SKM-1 treated with dmso at 0.1 percent for 144 hours (cell line): Measurements from ENCODE around the gene RCOR1.

Experiments
- DNase-seq: peaks from one replicate; lab custom pipeline; 2025; ENCODE audit not compliant: unreplicated experiment; lab: John Stamatoyannopoulos, UW

Gene RCOR1

GRCh38 chr14:102771144-102771543 lies 178.7 kb downstream of the RCOR1 start:
- DNase-seq: no peak

- no peak for DNase-seq
Observed at GRCh38 chr14:102772781-102773570, 180.5 kb downstream of the RCOR1 start.

GRCh38 chr14:102774391-102775153 lies 182.1 kb downstream of the RCOR1 start:
- DNase-seq: peak; percentile 50

GRCh38 chr14:102775855-102776760 lies 183.7 kb downstream of the RCOR1 start:
- no peak for DNase-seq

- peak; percentile 17 for DNase-seq
Observed at GRCh38 chr14:102776761-102777710, 184.6 kb downstream of the RCOR1 start, which contains the start of gene TRAF3. TSS of gene TRAF3 (plus strand) at chr14:102777449. CDS start at chr14:102870202, 92,753 bp downstream.

- DNase-seq: no peak
Observed at GRCh38 chr14:102777711-102778337, 185.4 kb downstream of the RCOR1 start.

- DNase-seq: no peak
Observed at GRCh38 chr14:102778338-102779083, 186.1 kb downstream of the RCOR1 start.

- no peak for DNase-seq
Observed at GRCh38 chr14:102779084-102779462, 186.6 kb downstream of the RCOR1 start.

GRCh38 chr14:102779574-102780315 lies 187.3 kb downstream of the RCOR1 start:
- DNase-seq: peak; percentile 10
